HPDE6-E6E7 (cell line): ENCODE data around the gene PHGDH.
"Not testable (repeated sequence)": the region's sequence is repeated elsewhere in the genome, so short reads cannot be mapped to it uniquely, and the experiment has no call there.

ENCODE experiments used
- DNase-seq: peaks from one replicate; pipeline ENCODE4 v3.0.0; 2011; ENCODE audit warnings: missing footprints; ENCODE audit errors: extremely low spot score

Gene PHGDH

GRCh38 chr1:119762953-119763352, 51.2 kb downstream of the PHGDH start:
- DNase-seq, result no peak

- DNase-seq, result no peak
Observed at GRCh38 chr1:119764220-119764619, 52.5 kb downstream of the PHGDH start.

GRCh38 chr1:119766374-119766794, 54.6 kb downstream of the PHGDH start:
- DNase-seq, result no peak

GRCh38 chr1:119767486-119767885, 55.8 kb downstream of the PHGDH start:
- no peak for DNase-seq

- DNase-seq, result no peak
Observed at GRCh38 chr1:119768778-119769177, 57.0 kb downstream of the PHGDH start, which contains the start of gene HMGCS2. Gene HMGCS2 (minus strand): TSS chr1:119768905. CDS start chr1:119768844, 61 bp downstream.

- no peak for DNase-seq
Observed at GRCh38 chr1:119771016-119771415, 59.3 kb downstream of the PHGDH start.

GRCh38 chr1:119771770-119772169, 60.0 kb downstream of the PHGDH start:
- no peak for DNase-seq

GRCh38 chr1:119772298-119772697, 60.6 kb downstream of the PHGDH start:
- no peak for DNase-seq

- DNase-seq, result no peak
Observed at GRCh38 chr1:119773711-119774241, 62.0 kb downstream of the PHGDH start.

- DNase-seq, result no peak
Observed at GRCh38 chr1:119774746-119775490, 63.2 kb downstream of the PHGDH start.

GRCh38 chr1:119778359-119778758, 66.6 kb downstream of the PHGDH start:
- no peak for DNase-seq

- no peak for DNase-seq
Observed at GRCh38 chr1:119778886-119779560, 67.3 kb downstream of the PHGDH start.

GRCh38 chr1:119779869-119780356, 68.2 kb downstream of the PHGDH start:
- no peak for DNase-seq

- DNase-seq, result no peak
Observed at GRCh38 chr1:119781434-119782210, 69.9 kb downstream of the PHGDH start.

GRCh38 chr1:119782631-119783325, 71.0 kb downstream of the PHGDH start:
- DNase-seq, result peak; percentile 28

GRCh38 chr1:119783354-119784185, 71.8 kb downstream of the PHGDH start:
- DNase-seq, result no peak

GRCh38 chr1:119784191-119784781, 72.6 kb downstream of the PHGDH start:
- DNase-seq, result no peak

GRCh38 chr1:119786046-119786445, 74.3 kb downstream of the PHGDH start:
- not testable (repeated sequence) for DNase-seq

GRCh38 chr1:119786473-119787050, 74.8 kb downstream of the PHGDH start:
- not testable (repeated sequence) for DNase-seq

GRCh38 chr1:119787776-119788175, 76.0 kb downstream of the PHGDH start:
- DNase-seq, result no peak
